Measurements from ENCODE around the gene CLASRP. TPM values are rescaled to one million over a fixed set of nuclear protein-coding genes. Genes with fewer than 3 reads are reported as not detected.

CLASRP gene
- polyA plus RNA-seq, 1 donor (not counting 4 experiments of a cell fraction or from before 2014, with no cell fraction given), result 21.4 TPM

DNA sequence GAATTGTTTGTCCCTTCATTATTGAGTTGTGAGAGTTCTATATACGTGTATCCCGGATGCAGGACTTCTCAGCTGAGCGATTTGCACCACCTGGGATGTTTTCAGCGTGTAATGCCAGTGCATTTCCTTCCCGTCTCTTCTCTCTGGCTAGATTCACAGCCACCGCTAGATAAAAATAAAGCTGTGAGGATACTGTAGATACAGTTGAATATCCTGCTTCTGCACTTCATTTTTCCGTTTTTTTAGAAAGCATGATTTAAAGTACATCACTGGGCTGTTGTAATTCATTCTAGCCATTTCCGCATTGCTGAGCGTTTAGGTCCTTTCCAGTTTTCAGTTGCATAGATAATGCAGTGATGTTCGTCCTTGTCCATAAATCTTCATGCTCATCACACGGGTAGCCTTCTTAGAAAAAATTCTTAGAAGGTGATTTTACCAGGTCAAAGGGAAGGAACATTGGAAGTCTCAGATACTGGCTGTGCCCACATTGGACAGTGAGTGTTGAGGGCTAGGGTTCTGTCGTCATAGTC is 68.8 kb downstream of the CLASRP start:
- no peak overlapping the region for H3K27ac ChIP-seq (ENCODE audit: control insufficient read depth, insufficient read depth, low read length)
- H3K36me3 ChIP-seq (ENCODE audit: control insufficient read depth in 2 of 2, extremely low read depth in 1 of 2, insufficient read depth in 2 of 2, low read length in 2 of 2), result peaks cover 0 to 4% of the 10 kb centered on the region in 2 experiments
- no peak overlapping the region for H3K9ac ChIP-seq (ENCODE audit: control insufficient read depth, extremely low read depth, insufficient read depth, low read length)
- H2AFZ ChIP-seq (ENCODE audit: control insufficient read depth, low read length), result no peak overlapping the region
- dilution Hi-C loops (cut with MboI; ENCODE audit: extremely low pct_ligation_motif_present, low sequenced_read_pairs), result no loop called here
- no peak for TF ChIP-seq EZH2 (IDR thresholded peaks at IDR 0.05; ENCODE audit: low read length)
- TF ChIP-seq, protein P1, sequence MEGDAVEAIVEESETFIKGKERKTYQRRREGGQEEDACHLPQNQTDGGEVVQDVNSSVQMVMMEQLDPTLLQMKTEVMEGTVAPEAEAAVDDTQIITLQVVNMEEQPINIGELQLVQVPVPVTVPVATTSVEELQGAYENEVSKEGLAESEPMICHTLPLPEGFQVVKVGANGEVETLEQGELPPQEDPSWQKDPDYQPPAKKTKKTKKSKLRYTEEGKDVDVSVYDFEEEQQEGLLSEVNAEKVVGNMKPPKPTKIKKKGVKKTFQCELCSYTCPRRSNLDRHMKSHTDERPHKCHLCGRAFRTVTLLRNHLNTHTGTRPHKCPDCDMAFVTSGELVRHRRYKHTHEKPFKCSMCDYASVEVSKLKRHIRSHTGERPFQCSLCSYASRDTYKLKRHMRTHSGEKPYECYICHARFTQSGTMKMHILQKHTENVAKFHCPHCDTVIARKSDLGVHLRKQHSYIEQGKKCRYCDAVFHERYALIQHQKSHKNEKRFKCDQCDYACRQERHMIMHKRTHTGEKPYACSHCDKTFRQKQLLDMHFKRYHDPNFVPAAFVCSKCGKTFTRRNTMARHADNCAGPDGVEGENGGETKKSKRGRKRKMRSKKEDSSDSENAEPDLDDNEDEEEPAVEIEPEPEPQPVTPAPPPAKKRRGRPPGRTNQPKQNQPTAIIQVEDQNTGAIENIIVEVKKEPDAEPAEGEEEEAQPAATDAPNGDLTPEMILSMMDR (optimal IDR thresholded peaks at IDR 0.05 in 1 of 3, IDR thresholded peaks at IDR 0.05 in 1 of 3, conservative IDR thresholded peaks at IDR 0.05 in 1 of 3; ENCODE audit: extremely low read depth in 1 of 3, insufficient read depth in 2 of 3, low read length in 3 of 3), result no peak
- peaks cover 11% of the 10 kb centered on the region for H4K20me1 ChIP-seq (ENCODE audit: control insufficient read depth, extremely low read depth, insufficient read depth, low read length)
- H3K9me1 ChIP-seq (ENCODE audit: control insufficient read depth, extremely low read depth, insufficient read depth, low read length), result peaks cover 9% of the 10 kb centered on the region
- H3K4me2 ChIP-seq (ENCODE audit: control insufficient read depth, extremely low read depth, insufficient read depth, low read depth, low read length), result no peak overlapping the region
- no peaks in the 10 kb centered on the region for H3K9me3 ChIP-seq (ENCODE audit: control insufficient read depth, low read depth, low read length)
- no peak overlapping the region for H3K4me3 ChIP-seq (ENCODE audit: control insufficient read depth in 2 of 3, extremely low read depth in 1 of 3, insufficient read depth in 2 of 3, low read depth in 1 of 3, low read length in 3 of 3)
- peaks cover 5% of the 10 kb centered on the region for H3K4me1 ChIP-seq (ENCODE audit: control insufficient read depth, extremely low read depth, insufficient read depth, low read length)
- H3K79me2 ChIP-seq (ENCODE audit: control insufficient read depth, insufficient read depth, low read length), result peaks cover 75% of the 10 kb centered on the region
- no peaks in the 10 kb centered on the region for H3K27me3 ChIP-seq (ENCODE audit: control insufficient read depth, extremely low read depth, insufficient read depth, low read length)
- no peak for FAIRE-seq
- no peak for DNase-seq (ENCODE audit: low read depth, low spot score)

DNA sequence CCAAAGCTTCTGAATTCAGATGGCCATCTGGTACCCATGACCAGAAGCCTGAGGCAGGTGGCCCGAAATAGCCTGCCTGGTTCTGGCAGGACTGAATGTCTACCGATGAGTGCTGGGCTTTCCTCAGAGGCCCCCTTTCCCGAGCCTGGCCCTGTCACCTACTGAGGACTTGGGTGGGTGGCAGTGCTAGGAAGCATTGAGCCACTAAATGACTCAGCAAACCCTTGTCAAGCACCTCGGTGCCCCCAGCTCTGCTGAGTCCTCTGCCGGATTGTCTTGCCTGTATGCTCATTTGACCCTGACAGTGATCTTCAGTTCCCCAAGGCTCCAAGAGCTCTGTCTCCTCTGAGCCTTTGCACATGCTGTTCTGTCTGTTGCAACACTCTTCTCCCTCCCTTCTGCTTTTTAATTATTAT is 72.0 kb downstream of the CLASRP start:
- H3K79me2 ChIP-seq (ENCODE audit: control insufficient read depth, insufficient read depth, low read length), result peaks cover 68% of the 10 kb centered on the region
- no peak overlapping the region for H3K4me3 ChIP-seq (ENCODE audit: control insufficient read depth in 2 of 3, extremely low read depth in 1 of 3, insufficient read depth in 2 of 3, low read depth in 1 of 3, low read length in 3 of 3)
- H3K9me3 ChIP-seq (ENCODE audit: control insufficient read depth, low read depth, low read length), result no peaks in the 10 kb centered on the region
- peaks cover 7% of the 10 kb centered on the region for H3K9me1 ChIP-seq (ENCODE audit: control insufficient read depth, extremely low read depth, insufficient read depth, low read length)
- H3K27ac ChIP-seq (ENCODE audit: control insufficient read depth, insufficient read depth, low read length), result no peak overlapping the region
- H4K20me1 ChIP-seq (ENCODE audit: control insufficient read depth, extremely low read depth, insufficient read depth, low read length), result peaks cover 23% of the 10 kb centered on the region
- no peak overlapping the region for H3K4me2 ChIP-seq (ENCODE audit: control insufficient read depth, extremely low read depth, insufficient read depth, low read depth, low read length)
- H3K36me3 ChIP-seq (ENCODE audit: control insufficient read depth in 2 of 2, extremely low read depth in 1 of 2, insufficient read depth in 2 of 2, low read length in 2 of 2), result peaks cover 2% of the 10 kb centered on the region in 2 experiments
- H3K4me1 ChIP-seq (ENCODE audit: control insufficient read depth, extremely low read depth, insufficient read depth, low read length), result no peaks in the 10 kb centered on the region
- no peak for DNase-seq (ENCODE audit: low read depth, low spot score)
- no peak overlapping the region for H2AFZ ChIP-seq (ENCODE audit: control insufficient read depth, low read length)
- no peak for TF ChIP-seq EZH2 (IDR thresholded peaks at IDR 0.05; ENCODE audit: low read length)
- TF ChIP-seq, protein P1 (optimal IDR thresholded peaks at IDR 0.05 in 1 of 3, IDR thresholded peaks at IDR 0.05 in 1 of 3, conservative IDR thresholded peaks at IDR 0.05 in 1 of 3; ENCODE audit: extremely low read depth in 1 of 3, insufficient read depth in 2 of 3, low read length in 3 of 3), result no peak
- FAIRE-seq, result no peak
- dilution Hi-C loops (cut with MboI; ENCODE audit: extremely low pct_ligation_motif_present, low sequenced_read_pairs), result no loop called here
- no peaks in the 10 kb centered on the region for H3K27me3 ChIP-seq (ENCODE audit: control insufficient read depth, extremely low read depth, insufficient read depth, low read length)
- H3K9ac ChIP-seq (ENCODE audit: control insufficient read depth, extremely low read depth, insufficient read depth, low read length), result no peak overlapping the region
